ENCODE results near the gene SRPK3.
"Not testable (repeated sequence)": the region's sequence is repeated elsewhere in the genome, so short reads cannot be mapped to it uniquely, and the experiment has no call there.

The SRPK3 gene

DNA sequence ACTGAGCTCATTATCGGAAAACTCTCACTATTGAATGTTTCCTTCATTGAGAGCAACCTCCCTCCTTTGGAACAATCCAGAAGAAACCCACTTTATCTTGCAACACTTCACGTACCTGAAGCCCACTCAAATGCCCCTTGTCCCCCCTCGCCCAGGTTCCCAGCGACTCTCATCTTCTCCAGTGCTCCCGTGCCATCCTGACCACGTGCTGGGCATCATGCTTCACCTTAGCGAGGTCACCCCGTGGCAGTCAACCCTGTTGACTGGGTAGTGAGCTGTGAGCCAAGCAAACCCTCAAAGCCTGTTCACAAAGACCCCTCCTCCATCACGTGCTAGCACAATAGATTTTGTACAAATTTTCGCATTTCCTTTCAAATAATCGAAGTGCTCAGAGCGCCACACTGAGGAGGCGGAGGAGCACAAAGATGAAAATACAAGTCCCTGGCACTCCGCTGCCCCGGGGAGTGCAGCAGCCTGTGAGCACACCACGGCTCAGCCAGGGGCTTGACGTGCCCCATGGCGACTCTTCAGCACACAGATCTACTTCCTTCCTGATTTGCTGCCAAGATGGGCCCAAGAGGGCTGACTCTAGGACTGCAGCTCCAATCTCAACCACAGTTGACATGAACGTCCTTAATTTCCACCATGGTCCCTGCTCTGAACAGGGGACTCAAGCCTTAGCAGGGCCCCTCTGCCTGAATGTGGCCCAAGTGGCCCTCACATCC is 33.9 kb downstream of the SRPK3 start:
- DNase-seq: no peak

GRCh38 chrX:153816831-153817690 is 36.2 kb downstream of the SRPK3 start:
- no peak for DNase-seq

GRCh38 chrX:153818064-153818463 is 37.2 kb downstream of the SRPK3 start:
- DNase-seq: not testable (repeated sequence)

DNA sequence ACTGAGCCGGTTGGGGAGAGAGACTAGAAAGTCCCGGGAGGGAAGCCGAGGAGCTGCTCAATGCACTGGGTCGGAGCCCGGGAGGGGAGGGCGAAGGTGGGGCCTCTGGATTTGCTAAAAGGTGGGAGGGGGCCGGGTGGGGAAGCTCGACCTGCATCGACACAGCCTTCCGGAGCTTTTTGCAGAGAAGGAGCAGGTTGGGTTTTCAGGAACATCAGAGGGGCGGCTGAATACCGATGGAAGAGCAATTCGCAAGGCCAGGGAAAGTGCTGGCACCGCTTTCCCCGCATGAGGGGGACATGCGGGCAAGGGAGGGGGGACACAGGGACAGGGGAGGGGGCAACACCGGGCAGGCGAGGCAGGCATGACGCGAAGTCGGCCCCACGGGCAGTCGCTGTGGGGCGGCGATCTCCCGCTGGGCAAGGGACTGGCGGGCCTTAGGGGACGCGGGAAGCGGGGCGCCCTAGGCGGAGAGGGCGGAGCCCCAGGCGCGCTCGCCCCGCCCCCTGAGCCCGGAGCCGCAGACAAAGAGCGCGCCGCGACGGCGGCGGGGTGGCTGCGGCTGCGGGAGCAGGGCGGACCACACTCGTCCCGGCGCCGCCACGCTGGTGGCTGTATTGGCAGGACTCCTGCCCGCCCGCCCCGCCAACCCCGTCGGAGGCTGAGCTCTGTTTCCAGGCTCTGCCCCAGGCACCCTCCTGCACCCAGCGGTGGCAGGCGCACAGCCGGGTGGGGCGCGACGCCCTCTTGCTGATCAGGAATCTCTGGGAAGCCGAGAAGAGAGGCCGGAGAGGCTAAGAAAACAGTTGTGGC is 37.9 kb downstream of the SRPK3 start:
- DNase-seq: peak; percentile 42

DNA sequence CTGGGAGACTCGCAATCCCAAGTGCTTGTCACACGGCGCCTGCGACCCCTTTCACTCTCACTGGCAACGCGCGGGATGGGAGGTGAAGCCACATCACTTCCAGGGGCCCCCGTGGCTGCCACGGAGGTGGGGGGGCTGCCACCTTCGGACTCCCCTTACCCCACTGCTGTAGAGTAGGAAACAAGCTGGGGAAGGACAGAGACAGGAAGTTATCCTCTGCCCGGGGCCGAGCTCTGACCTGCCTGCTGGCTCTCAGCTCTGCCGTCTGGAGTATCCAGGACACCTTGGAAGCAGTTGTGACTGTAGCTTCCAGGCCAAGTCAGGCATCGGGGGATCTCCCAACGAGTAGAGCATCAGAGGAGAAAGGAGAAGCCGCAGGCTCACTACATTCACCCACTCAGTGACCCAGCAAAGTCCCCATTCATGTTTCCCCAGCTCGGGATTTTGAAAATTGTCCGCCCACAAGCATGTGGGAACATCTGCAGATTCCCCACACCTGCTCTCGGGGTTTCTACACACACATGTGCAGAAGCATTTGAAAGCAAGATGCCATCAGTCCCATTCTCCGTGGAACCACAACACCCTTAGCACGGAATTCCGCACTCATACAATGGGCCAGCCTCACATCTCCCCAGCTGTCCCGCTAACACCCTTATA is 38.7 kb downstream of the SRPK3 start:
- DNase-seq: no peak

DNA sequence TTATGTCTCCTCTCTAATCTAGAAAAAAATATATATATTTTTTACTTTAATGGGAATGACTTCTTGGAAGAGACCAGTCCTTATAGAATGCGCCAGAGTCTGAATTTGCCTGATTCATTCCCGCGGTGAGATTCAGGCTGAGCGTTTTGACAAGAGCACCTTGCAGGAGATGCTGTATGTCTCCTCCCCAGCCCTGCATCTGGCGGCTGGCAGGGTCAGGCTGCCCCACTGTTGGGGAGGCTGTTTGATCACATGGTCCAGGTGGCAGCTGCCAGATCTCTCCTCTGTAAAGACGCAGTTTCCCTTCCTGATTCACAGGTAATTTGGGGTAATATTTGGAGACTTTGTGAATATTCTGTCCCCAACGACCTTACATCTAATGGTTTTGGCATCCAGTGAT is 39.8 kb downstream of the SRPK3 start:
- no peak for DNase-seq

DNA sequence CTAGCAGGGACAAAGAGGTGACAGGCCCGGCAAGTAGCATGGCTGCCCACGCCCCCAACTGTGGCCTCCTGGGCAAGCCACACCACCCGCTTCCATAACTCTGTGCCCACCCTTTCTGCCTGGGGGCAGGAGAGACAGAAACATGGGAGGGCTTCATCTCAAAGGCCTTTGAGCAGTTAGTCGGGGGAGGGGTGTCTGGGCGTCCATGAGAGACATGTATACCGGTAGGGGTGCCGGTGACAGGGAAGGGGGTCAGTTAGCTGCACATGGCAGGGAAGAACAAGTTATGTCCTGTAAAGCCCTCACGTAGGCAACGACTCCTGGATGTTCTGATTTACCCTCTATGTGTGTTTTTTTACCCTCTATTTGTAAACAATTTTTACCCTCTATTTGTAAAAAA is 40.2 kb downstream of the SRPK3 start:
- no peak for DNase-seq

DNA sequence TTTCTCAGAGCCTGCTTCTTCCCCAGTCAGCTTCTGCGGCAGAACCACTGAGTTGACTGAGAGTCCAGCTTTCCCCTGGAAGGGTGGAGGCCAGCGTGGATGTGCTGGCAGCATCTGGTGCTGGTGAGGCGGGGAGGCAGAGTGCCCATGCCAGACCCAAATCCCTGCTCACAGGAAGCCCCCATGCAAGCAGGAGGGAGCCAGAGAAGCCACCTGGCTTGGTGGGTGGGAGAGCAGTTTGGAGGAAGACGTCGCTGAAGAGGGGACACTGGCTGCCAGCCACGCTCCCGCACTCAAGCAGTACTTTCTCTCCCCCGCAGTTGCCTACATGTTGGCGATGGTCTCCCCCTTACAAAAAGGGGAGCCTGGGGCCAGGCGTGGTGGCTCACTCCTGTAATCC is 43.5 kb downstream of the SRPK3 start:
- DNase-seq: no peak

DNA sequence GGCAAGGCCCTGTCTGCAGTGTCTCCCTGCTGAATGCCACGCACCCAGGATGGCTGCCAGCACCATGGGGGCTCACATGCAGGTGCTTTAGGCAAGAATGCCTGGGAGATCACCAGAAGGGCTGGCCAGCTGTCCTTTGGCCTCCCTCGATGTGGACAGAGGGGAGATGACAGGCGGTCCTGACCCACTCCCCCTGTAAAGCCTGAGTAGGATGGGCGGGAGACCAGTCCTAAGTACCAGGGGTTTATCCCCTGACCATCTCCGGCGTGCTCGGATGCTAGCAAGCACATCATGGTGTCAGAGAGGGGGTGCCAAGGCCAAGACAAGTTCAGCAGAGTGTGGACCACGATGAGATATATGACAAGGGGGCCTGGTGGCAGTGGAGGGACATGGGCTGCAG is 44.2 kb downstream of the SRPK3 start:
- DNase-seq: no peak

DNA sequence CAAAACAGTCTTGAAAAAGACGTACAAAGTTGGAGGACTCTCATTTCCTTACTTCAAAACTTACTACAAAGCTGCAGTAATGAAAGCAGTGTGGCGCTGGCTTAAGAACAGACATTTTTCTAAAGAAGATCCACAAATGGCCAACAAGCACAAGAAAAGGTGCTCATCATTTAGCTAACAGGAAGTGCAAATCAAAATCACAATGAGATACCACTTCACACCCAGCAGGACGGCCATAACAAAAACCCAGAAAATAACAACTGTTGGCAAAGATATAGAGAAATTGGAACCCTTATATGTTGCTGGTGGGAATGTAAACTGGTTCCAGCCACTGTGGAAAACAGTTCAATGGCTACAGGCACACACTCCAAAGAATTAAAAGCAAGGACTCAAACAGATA is 46.2 kb downstream of the SRPK3 start:
- DNase-seq: no peak

- DNase-seq: no peak
Measured at GRCh38 chrX:153827903-153828302, 47.1 kb downstream of the SRPK3 start.

DNA sequence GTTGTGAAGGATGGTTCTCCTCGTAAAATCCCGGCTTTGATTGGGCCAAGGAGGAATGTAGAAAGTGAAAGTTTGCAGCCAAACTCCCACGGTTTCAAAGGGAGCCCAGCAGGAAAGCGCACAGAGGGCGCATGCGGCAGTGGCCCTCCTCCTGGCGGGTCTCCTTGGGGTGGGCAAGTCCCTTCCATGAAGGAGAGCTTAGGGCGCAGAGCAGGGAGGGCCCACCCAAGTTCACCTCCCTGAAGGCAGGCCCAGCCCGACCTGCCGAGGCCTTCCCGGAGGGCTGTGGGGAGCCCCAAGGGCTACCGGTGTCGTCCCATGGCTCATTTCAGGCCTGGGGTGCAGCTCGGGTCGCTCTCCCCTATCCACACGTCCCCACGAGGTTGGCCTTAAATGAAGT is 47.5 kb downstream of the SRPK3 start:
- DNase-seq: no peak

DNA sequence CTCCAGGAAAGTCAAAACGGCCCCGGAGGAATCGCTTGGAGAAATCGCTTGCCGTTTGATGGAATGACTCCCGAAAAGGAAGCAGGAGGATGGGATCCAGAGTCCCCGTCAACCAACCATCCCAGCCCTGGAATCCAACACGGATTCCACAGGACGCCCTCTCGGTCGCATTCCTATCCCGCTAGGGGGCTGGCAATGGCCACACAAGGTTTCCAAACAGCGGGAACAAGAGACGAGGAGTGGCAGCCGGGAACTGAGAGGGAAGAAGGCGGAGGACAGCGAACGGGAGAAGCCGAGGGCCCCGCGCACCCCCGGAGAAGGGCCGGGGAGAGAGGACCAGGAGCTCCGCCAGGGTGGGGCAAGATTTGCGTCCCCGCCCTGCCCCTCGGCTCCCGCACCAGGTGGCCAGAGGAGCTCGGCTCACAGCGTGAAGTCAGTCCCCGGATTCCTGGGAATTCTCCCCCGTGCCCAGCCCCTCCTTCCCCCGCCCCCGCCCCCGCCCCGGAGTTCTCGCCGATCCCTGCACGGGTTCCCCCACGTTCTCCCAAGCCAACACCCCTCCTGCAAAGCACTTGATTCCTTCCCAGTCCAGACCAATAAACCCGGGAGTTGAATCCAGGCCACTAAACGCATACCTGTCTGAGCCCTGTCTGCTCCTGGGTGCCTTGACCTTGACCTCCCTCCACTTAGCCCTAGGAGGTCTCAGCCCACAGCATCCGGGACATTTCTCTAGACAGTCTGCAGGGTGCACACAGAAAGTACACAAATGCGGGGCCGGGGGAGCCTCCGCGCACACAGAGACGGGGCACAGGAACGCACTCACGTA is 48.1 kb downstream of the SRPK3 start:
- DNase-seq: no peak

DNA sequence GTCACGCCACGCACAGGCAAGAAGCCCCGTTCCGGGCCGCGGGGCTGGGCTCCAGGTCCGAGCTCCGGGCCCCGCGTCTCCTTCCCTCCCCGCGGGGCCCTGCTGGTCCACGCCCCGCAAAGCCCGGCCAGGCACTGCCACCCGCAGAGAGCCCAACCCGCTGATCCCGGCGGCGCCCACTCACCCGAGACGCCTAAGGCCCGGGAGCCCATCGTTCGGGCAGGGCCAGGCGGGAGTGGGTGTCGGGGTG is 48.6 kb downstream of the SRPK3 start:
- DNase-seq: no peak

DNA sequence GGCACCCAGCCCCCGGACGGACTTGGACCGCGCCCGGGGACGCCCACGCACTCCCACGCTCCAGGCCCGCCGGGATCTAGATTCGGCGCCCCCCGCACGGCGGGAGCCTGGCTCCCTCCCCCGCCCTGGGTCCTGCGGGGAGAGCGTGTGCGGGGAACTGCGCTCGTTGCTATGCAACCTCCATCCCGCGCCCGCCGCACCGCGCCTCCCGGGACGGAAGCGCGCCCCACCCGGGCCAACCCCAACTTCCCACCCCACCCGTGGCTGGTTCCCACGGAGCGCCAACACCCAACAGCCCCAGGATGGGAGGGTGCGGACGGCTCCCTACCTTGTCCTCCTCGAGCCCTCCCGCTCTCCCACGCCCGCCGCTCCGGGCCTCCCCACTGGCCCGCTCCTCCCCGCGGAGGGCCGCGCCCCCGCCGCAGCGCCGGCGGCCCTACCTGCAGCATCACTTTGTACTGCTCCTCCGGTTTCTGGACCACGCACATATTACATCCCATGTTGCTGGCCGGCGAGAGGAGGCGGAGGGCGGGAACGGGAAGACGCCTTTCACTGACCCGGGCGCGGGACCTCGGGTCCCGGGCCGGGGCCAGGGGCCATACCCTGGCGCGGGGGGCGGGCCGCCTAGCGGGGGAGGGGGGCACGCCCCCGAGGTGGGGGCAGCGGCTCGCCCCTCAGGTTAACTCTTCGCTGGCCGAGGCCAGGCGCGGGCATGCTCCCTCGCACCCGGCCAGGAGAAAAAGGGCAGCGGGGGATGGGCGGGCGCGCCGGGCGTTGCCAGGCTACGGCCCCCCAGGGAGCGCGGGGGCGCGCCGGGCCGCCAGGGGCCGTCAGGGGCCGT is 49.2 kb downstream of the SRPK3 start, which contains the start of gene PDZD4:
PDZD4 (minus strand) TSS at position 746 of the 841 bp plus-strand sequence; CDS start at position 500, 246 bp downstream.
- DNase-seq: no peak

DNA sequence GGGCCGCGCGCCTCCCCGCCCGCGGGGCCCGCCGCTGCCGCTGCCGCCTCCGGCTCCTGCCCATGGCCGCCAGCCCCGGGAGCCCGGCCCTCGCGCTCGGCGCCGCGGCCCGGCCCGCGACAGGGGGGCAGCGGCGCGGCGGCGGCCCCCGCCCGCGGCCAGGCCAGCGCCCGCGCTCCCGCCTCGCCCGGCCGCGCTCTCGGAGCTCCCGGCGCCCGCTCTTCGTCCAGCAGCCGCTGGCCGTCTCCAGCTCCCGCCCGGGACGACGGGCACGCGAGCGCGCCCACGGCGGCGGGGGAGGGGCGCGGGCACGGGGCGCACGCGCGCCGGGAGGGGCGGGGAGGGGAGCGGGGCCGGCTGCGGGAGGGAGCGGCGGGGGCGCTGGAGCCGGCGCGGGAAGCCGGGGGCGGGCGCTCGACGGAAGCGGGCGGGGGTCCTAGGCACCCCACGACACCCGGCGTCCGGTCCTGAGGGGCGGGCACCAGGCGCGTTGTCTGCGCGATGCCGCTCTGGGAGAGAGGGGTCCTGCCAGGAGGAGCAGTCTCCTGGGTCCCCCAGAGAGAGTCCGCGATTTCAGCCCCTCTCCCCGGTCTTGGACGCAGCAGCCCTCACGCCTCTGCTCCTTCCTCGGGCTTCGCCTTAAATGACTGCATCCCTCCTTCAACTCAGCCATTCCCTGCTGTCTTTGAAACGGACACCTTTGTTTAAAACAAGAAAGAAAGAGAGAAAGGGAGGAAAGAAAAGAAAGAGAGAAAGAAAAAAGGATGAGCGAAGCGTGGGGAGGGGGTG is 50.0 kb downstream of the SRPK3 start:
- DNase-seq: no peak

DNA sequence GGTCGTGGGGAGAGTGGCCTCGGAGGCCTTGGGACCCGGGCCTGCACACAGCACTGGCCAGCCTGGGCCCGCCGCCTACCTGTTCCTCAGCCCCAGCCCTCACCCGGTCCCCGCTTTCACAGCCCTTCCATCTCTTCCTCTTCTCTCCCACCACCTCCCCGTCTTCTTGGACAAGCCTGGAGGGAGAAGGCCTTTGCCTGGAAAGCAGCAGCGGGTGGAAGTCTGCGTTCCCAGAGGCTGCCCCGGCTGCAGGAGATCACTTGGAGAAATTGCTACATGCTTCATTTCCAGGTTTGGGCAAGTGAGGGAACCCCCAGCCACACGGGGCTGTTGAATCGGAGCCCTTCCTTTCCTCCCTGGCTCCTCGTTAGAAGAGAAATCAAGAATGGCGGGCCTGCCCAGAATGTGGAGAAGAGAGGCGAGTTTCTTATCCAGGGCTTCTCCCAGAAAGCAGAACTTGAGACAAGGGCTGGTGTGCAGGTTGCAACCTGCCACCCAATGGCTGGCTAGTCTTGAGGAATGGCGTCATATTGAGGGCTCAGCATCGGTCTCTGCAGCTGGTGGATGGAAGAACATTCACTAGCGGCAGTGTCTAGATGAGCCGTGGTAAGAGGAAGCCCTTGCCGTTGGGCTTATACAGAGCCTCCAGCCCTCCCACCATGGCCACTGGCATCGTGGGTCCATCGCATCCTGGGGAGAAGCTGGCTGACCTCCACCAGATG is 50.7 kb downstream of the SRPK3 start:
- no peak for DNase-seq

GRCh38 chrX:153832728-153833127 is 51.9 kb downstream of the SRPK3 start:
- no peak for DNase-seq

Measured in DMS153 (cell line).